ENCODE measurements around the gene FNBP1L.

The FNBP1L gene

DNA sequence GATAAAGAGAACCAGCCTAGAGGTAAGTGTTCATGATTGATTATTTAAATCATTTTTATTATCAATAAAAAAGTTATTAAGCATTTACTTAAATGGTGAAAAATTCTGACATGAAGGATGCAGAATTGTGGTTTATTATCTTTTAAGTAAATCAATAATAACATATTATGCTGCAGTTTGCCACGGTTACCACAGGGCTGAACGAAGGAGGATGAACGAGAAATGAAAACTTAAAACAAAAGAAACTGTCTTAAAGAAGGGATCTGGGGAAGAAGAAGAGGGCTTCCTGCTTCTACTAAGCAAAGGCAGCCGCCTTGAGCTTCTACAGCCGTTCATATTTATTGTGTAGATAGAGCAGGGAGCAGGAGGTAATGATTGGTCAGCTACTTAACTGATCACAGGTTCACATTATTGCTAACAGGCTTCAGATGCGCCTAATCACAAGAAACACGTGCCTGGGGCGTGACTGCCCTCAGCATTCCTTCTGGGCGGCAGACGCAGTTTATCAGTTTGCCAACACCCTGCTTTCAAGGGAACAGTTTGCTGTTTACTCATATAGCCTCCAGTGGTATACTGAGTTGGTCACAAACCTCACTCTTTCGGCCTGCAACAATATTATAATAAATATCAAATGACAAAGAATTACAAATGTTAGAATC lies 5.8 kb upstream of the FNBP1L start:
- Histone ChIP-seq H3F3A (ENCODE audit: low read depth) (no peaks in the 10 kb centered on the region), H3K9ac (ENCODE audit: low read depth, low read length, poor library complexity, severe bottlenecking) (no peak overlapping the region), H2AFZ (ENCODE audit: low read length) (no peak overlapping the region), H4K20me1 (ENCODE audit: insufficient read depth, low read length, poor library complexity, severe bottlenecking) (no peaks in the 10 kb centered on the region), H3K4me3 (ENCODE audit: low read length, poor library complexity, severe bottlenecking) (no peak overlapping the region), H3K9me2 (replicated peaks; ENCODE audit: low read depth, low read length) (no peaks in the 10 kb centered on the region), H3K36me3 (ENCODE audit: insufficient read depth, low read length) (no peaks in the 10 kb centered on the region), H3K4me1 (ENCODE audit: insufficient read depth, low read length, poor library complexity, severe bottlenecking) (no peaks in the 10 kb centered on the region), H3K79me2 (ENCODE audit: insufficient read depth, low read length) (no peaks in the 10 kb centered on the region), H3K27me3 (ENCODE audit: insufficient read depth, low read length, poor library complexity, severe bottlenecking) (no peaks in the 10 kb centered on the region), H3K4me2 (ENCODE audit: low read depth, low read length, poor library complexity, severe bottlenecking) (no peak overlapping the region), H3K9me3 (ENCODE audit: insufficient read depth, low read depth, low read length) (no peaks in the 10 kb centered on the region)
- TF ChIP-seq EZH2phosphoT487 (IDR thresholded peaks at IDR 0.05; ENCODE audit: borderline replicate concordance) = no peak
- TF ChIP-seq, protein P1, sequence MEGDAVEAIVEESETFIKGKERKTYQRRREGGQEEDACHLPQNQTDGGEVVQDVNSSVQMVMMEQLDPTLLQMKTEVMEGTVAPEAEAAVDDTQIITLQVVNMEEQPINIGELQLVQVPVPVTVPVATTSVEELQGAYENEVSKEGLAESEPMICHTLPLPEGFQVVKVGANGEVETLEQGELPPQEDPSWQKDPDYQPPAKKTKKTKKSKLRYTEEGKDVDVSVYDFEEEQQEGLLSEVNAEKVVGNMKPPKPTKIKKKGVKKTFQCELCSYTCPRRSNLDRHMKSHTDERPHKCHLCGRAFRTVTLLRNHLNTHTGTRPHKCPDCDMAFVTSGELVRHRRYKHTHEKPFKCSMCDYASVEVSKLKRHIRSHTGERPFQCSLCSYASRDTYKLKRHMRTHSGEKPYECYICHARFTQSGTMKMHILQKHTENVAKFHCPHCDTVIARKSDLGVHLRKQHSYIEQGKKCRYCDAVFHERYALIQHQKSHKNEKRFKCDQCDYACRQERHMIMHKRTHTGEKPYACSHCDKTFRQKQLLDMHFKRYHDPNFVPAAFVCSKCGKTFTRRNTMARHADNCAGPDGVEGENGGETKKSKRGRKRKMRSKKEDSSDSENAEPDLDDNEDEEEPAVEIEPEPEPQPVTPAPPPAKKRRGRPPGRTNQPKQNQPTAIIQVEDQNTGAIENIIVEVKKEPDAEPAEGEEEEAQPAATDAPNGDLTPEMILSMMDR (conservative IDR thresholded peaks at IDR 0.05; ENCODE audit: low read length) = no peak

DNA sequence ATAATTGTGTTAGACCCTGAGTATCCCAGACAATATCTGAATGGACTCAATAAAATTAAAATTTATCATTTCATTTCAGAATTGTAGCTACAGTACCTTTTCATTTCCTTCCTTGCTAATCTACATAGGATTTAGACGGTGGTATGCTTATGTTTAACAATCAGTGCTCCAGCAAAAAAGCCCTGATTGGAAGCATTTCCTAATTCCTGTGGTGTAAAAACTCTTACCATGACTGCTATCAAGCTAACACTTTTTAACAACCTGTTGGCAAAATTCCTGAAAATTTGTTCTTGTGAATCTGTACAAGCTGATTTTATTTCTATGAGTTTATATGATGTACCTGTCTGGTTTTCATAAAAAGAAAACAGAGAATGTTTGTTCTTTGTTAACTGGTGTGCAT lies 5.2 kb upstream of the FNBP1L start:
- Histone ChIP-seq H3K4me2 (ENCODE audit: low read depth, low read length, poor library complexity, severe bottlenecking) (no peak overlapping the region), H3K27me3 (ENCODE audit: insufficient read depth, low read length, poor library complexity, severe bottlenecking) (no peaks in the 10 kb centered on the region), H3K79me2 (ENCODE audit: insufficient read depth, low read length) (no peaks in the 10 kb centered on the region), H3K36me3 (ENCODE audit: insufficient read depth, low read length) (no peaks in the 10 kb centered on the region), H3K4me3 (ENCODE audit: low read length, poor library complexity, severe bottlenecking) (no peak overlapping the region), H3F3A (ENCODE audit: low read depth) (no peaks in the 10 kb centered on the region), H3K9me2 (replicated peaks; ENCODE audit: low read depth, low read length) (no peaks in the 10 kb centered on the region), H3K4me1 (ENCODE audit: insufficient read depth, low read length, poor library complexity, severe bottlenecking) (peaks cover 3% of the 10 kb centered on the region), H4K20me1 (ENCODE audit: insufficient read depth, low read length, poor library complexity, severe bottlenecking) (no peaks in the 10 kb centered on the region), H2AFZ (ENCODE audit: low read length) (no peak overlapping the region), H3K9me3 (ENCODE audit: insufficient read depth, low read depth, low read length) (no peaks in the 10 kb centered on the region), H3K9ac (ENCODE audit: low read depth, low read length, poor library complexity, severe bottlenecking) (no peak overlapping the region)
- TF ChIP-seq, protein P1 (conservative IDR thresholded peaks at IDR 0.05; ENCODE audit: low read length) = no peak
- no peak for TF ChIP-seq EZH2phosphoT487 (IDR thresholded peaks at IDR 0.05; ENCODE audit: borderline replicate concordance)

DNA sequence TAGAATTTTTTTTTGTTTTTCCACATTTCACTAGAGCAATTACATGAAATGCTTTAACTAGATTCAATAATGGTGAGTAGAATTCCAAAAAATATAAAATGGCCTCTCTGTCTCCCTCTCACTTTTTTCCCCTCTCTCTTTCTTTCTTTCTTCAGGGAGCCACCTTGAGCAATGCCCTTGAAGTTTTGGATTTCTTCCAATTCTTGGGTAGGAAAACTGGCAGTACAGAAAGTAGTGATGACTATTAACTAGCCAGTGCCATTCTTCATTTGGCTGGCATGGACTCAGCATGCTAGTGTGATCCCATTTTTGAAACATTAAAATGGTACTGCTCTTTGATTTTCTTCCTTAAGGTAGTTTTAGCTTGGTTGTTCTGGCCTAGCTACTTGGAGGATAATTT lies 4.5 kb upstream of the FNBP1L start:
- Histone ChIP-seq H3K4me3 (ENCODE audit: low read length, poor library complexity, severe bottlenecking) (no peak overlapping the region), H3K9me2 (replicated peaks; ENCODE audit: low read depth, low read length) (no peaks in the 10 kb centered on the region), H2AFZ (ENCODE audit: low read length) (no peak overlapping the region), H3F3A (ENCODE audit: low read depth) (no peaks in the 10 kb centered on the region), H3K79me2 (ENCODE audit: insufficient read depth, low read length) (peaks cover 5% of the 10 kb centered on the region; the same call in 1 of the 2 replicates), H3K27me3 (ENCODE audit: insufficient read depth, low read length, poor library complexity, severe bottlenecking) (peaks cover 4% of the 10 kb centered on the region), H3K4me1 (ENCODE audit: insufficient read depth, low read length, poor library complexity, severe bottlenecking) (peaks cover 3% of the 10 kb centered on the region), H3K4me2 (ENCODE audit: low read depth, low read length, poor library complexity, severe bottlenecking) (no peak overlapping the region), H4K20me1 (ENCODE audit: insufficient read depth, low read length, poor library complexity, severe bottlenecking) (no peaks in the 10 kb centered on the region), H3K9me3 (ENCODE audit: insufficient read depth, low read depth, low read length) (no peaks in the 10 kb centered on the region), H3K36me3 (ENCODE audit: insufficient read depth, low read length) (no peaks in the 10 kb centered on the region), H3K9ac (ENCODE audit: low read depth, low read length, poor library complexity, severe bottlenecking) (no peak overlapping the region)
- TF ChIP-seq, protein P1 (conservative IDR thresholded peaks at IDR 0.05; ENCODE audit: low read length) = no peak
- TF ChIP-seq EZH2phosphoT487 (IDR thresholded peaks at IDR 0.05; ENCODE audit: borderline replicate concordance) = no peak

All from Loucy (cell line).